NCI-H2081 (cell line): ENCODE measurements around the gene SH3GL3.

Experiments
- DNase-seq, 2 experiments: peaks; one replicate each; lab custom pipeline; 2025; lab: John Stamatoyannopoulos, UW

Gene SH3GL3

GRCh38 chr15:83612898-83613635 lies 165.9 kb downstream of the SH3GL3 start:
- no peak for DNase-seq

DNA sequence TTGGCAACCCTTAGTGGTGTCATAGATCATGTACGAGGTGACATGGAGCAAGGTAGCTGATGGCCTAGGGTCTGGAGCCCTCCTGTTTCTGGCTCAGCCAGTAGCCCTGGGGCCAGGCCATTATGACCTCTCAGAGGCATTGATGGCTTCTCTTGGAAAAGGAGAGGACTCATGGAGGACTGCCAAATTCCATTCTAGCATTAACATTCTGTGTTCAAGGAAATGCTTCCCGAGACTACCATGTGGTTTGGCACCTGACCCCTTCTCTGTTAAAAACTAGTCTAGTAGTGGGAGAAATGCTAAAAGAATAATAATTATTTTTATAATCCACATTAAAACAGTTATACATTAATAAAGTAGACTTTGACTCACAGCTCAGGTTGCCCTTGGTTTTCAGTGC lies 166.6 kb downstream of the SH3GL3 start:
- no peak for DNase-seq

- DNase-seq: no peak
These were observed 169.7 kb downstream of the SH3GL3 start for GRCh38 chr15:83616840-83617239.

DNA sequence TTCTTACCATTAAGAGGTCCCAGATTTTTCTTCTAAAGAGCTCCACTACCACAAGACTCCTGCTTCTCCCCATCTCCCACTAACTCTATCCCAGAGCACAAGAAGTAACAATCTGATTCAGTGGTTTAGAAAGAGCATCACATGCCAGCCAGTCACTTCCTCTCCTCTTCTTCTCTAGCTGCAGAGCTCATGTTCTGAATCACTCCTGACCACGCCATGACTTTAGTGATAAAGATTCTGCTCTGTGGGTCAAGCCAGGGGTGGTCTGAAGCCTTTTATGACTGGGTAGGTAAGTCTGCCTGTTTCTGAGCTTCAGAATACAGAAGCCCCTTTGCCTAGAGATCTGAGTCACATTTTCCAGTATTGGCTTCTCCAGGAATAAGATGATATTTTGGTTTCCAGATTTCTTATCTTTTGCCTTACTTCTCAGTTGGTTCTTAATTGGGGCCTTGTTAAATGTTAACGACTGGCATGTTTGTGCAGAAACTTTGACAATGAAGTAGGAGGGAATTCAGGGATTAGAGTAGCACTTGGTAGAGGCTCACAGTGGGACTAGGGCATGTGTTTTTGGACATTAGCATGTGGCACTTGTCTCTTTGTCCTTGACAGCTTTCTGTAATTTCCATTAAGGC lies 179.1 kb downstream of the SH3GL3 start:
- DNase-seq: no peak

GRCh38 chr15:83631534-83631933 lies 184.4 kb downstream of the SH3GL3 start:
- no peak for DNase-seq

DNA sequence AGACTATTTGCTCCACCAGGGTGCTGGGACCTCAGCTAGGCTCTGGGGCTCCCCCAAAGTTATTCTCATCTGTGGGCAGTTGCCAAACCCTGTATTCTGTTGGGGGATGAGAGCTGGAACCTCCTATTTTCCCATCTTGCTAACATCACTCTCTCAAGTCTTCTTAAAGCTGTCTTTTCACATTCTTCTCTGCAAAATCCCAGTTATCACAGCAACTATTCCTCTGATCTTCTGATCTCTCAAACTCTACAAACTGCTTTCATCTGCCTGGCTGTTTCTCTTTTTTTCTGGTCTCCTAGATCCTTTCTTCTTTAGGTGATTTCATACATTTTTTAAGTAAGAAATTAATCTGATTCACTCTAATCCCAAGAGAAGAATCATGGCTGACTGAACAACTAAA lies 196.1 kb downstream of the SH3GL3 start:
- no peak for DNase-seq

- DNase-seq: no peak
These were observed 197.3 kb downstream of the SH3GL3 start for GRCh38 chr15:83644439-83644838.

- DNase-seq: no peak
These were observed 203.7 kb downstream of the SH3GL3 start for GRCh38 chr15:83650831-83651230.

DNA sequence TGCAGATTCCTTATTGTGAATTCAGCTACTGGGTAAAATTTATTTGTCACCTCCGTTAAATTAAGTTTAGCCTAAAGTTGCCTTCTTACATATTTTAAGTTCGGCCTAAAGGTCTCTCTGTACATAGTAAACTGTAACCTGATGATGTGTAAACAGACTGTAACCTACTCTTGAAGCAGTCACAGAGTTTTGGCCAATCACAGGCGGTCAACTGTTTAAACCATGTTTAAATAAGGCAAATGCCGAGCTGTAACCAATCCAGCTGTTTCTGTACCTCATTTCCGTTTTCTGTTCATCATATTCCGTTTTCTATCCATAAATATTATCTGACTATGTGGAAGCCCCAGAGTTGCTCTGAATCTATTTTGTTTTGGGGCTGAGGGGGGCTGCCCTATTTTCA lies 204.4 kb downstream of the SH3GL3 start:
- DNase-seq: no peak

DNA sequence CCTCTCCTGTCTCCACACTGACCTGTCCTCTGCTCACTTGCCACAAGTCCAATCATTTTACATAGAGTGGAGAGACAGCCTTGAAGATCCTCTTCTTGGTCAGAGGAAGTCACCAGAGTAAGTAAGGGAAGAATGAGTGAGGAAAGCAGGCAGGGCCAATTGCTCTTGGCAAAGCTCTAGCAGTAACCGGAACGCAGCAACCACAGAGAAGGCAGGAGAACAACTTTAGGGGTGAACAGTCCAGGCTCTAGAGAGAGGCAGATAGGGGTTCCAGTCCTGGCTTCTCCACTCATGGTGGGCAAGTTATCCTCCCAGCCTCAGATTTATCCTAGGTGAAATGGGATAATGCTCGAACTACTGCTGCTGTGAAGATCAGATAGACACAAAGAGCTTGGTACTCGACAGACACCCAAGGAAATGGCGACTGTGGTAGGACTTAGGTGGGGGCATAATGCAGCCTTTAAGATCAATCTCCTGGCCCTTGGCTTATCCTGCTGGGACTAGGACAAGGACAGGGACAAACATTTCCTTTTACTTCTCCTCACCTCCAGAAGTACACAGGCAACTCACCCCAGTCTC lies 205.6 kb downstream of the SH3GL3 start:
- DNase-seq: no peak

DNA sequence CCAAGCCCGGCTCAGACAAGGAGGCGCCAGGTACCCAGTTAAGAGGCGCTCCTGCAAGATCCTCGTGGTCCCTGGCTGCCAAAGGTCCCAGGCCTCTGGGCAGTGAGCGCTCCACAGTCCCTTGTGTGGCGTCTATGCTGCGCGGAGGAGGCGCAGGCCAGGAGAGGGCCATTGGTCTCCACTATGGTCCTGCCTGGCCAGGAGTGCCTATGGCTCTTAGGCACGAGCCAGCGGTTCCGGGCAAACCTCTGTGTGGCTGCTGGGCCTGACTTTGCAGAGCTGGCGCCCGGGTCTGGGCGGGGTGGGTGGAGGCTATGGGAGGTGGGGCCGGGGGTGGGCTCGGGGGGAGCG lies 206.1 kb downstream of the SH3GL3 start:
- no peak for DNase-seq

DNA sequence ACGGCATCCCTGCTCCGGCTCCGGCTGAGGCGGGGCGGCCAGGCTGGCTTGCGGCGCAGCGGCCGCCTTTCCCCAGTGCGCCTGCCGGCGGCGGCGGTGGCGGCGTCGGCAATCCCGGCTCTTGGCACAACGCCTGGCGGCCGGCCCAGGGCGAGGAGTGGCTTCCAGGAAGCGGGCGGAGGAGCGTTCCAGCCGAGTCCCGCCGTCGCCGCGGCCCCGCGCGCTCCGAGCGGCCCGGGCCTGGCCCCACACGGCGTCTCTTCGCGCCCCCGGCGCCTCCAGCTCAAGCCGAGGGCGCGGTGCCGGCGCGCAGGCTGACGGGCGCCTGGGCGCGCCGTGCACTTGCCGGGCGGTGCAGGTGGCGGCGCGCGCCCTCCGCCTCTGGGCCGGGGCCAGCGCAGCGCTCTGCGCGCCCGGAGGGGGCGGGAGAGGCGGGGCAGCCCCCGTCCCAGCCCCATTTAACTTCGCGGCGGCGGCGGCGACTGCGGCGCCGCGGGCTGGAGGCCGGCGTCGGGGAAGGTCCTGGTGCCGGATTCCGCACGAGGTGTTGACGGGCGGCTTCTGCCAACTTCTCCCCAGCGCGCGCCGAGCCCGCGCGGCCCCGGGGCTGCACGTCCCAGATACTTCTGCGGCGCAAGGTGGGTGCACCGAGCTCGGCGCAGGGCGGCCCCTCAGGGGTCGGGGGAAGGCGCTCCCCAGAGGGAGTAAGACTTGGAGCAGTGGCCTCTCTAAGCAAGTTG lies 206.7 kb downstream of the SH3GL3 start, which contains the start of gene ADAMTSL3:
Gene ADAMTSL3, plus strand, starts transcription at position 485 of the 740 bp plus-strand sequence. CDS start 1,639 bp downstream, outside the sequence.
- DNase-seq: peak in 1 of 2 experiments; percentile 11

GRCh38 chr15:83654379-83655236 lies 207.5 kb downstream of the SH3GL3 start:
- no peak for DNase-seq

GRCh38 chr15:83655237-83655616 lies 208.1 kb downstream of the SH3GL3 start:
- DNase-seq: no peak

DNA sequence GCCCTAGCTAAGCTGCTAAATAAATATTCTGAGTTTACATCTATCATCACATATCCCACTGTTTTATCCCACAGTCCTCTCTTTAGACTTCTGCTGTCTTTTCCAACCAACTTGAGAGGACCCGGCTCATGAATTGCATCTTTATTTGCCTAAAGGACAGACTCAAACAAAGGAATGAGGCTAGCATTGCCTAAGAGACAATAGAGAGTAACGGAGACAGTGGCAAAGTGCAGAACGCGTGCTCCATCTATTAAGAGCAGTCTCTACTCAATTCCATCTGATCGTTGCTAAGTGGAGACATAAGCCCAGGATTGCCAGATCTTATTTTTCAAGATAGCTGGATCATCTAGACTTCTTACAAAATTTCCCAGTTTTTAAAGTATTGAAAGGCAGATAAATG lies 209.1 kb downstream of the SH3GL3 start:
- DNase-seq: no peak

DNA sequence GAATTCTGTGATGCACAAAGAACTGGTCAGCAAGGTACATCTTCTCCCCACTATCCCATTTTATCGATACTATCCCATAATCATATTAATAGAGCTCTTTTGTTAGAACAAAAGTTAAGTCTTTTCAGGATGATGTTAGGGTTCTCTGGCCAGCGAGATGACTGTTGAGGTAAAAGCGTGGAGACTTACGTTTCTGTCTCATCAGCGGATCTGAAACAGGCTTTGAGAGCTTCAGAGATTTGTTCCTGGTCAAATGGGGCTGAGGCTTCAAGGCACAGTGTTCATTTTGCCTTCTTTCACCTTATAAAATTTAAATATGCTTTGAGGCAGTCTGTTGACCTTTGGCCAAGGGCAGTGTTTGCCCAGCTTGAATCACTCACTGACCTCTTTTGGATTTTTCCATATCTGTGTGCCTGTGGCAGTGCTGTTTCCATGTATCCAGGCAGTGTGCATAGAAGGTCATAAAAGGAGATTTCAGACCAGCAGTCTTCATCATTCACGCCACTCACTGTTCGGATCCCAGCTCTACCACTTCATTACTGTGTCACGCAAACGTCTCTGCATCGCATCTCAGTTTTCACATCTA lies 209.9 kb downstream of the SH3GL3 start:
- no peak for DNase-seq

DNA sequence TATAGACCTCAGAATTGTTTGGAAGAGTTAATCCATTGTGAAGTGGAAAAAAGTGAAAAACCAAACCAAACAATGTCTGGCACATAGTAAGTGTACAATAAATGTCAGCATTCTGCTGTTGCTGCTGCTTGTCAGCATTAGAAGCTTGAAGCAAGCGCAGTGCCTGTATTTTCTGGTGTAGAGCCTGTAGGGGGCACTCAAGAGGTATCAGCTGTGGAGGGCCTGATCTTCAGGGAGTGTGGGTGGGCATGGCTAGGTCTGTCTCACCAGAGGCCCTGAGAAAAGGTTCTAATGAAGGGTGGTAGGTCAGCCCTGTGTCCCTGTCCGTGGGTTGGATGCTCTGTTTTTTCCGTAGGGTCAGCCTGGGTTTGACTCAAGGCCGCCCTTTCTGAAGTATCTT lies 210.4 kb downstream of the SH3GL3 start:
- no peak for DNase-seq

GRCh38 chr15:83658430-83659416 lies 211.6 kb downstream of the SH3GL3 start:
- DNase-seq: no peak

- no peak for DNase-seq
These were observed 212.3 kb downstream of the SH3GL3 start for GRCh38 chr15:83659417-83659812.

- DNase-seq: no peak
These were observed 218.3 kb downstream of the SH3GL3 start for GRCh38 chr15:83665480-83665879.
